SK-N-SH (cell line): ENCODE data around the gene SP4. TPM values are rescaled to one million over a fixed set of nuclear protein-coding genes. Genes with fewer than 3 reads are reported as not detected.

Experiments used
- CTCF ChIA-PET: fragments of 300-600, 350-600 bp; formaldehyde crosslinking; extraction: SDS; loops from one replicate; lab custom pipeline; 2021; lab: Yijun Ruan, JAX
- POLR2A ChIA-PET: fragments of 350-600 bp; sonication (Branson Sonifier 250); formaldehyde crosslinking; extraction: SDS; loops from one replicate; lab custom pipeline; 2020; ENCODE audit warnings: antibody characterized with exemption, inconsistent platforms; lab: Yijun Ruan, JAX
- DNase-seq: peaks from one replicate; pipeline ENCODE4 v3.0.0; 2012
- H2AFZ ChIP-seq: fragments of 200-600 bp; sonication (generic); 2 replicates; pipeline ENCODE4 v1.8.1; 2016; ENCODE audit warnings: antibody characterized with exemption, mild to moderate bottlenecking, low read depth
- H3F3A ChIP-seq: fragments of 200-600 bp; sonication (generic); replicated peaks from 2 replicates; pipeline ENCODE3; 2016; ENCODE audit warnings: antibody characterized with exemption, mild to moderate bottlenecking; ENCODE audit not compliant: insufficient read depth
- H3K27ac ChIP-seq, 2 experiments: fragments of 200-500 bp in 1 of 2; fragments of 200-600 bp in 1 of 2; sonication (Bioruptor generic) in 1 of 2; sonication (generic), shearing (Covaris generic) in 1 of 2; 2 replicates each; pipeline versions ENCODE4 v1.5.1 to v1.6.1; 2014 to 2016; ENCODE audit warnings: low read depth in 2 of 2, inconsistent platforms in 1 of 2, low read length in 1 of 2, mild to moderate bottlenecking in 1 of 2, mixed read lengths in 1 of 2
- H3K27me3 ChIP-seq: fragments of 200-600 bp; sonication (generic), shearing (Covaris generic); 2 replicates; pipeline ENCODE4 v1.6.1; 2016; ENCODE audit warnings: mixed run types; ENCODE audit not compliant: insufficient read depth
- H3K36me3 ChIP-seq, 2 experiments: fragments of 200-500 bp in 1 of 2; fragments of 200-600 bp in 1 of 2; sonication (Bioruptor generic) in 1 of 2; sonication (generic) in 1 of 2; replicated peaks in 1 of 2; 2 replicates each; pipeline versions ENCODE3 to v1.5.1; 2014 to 2016; ENCODE audit warnings: low read length in 1 of 2, mild to moderate bottlenecking in 1 of 2; ENCODE audit not compliant: insufficient read depth in 2 of 2, control insufficient read depth in 1 of 2
- H3K4me1 ChIP-seq, 2 experiments: fragments of 200-500 bp in 1 of 2; fragments of 200-600 bp in 1 of 2; sonication (Bioruptor generic) in 1 of 2; sonication (generic), shearing (Covaris generic) in 1 of 2; 2 replicates each; pipeline versions ENCODE4 v1.5.1 to v1.6.1; 2014 to 2016; ENCODE audit warnings: low read depth in 1 of 2, low read length in 1 of 2, mixed run types in 1 of 2; ENCODE audit not compliant: insufficient read depth in 2 of 2, control insufficient read depth in 1 of 2
- H3K4me2 ChIP-seq: fragments of 200-600 bp; sonication (generic), shearing (Covaris generic); 2 replicates; pipeline ENCODE4 v1.6.1; 2017; ENCODE audit warnings: mixed run types
- H3K4me3 ChIP-seq, 2 experiments: fragments of 200-500 bp in 1 of 2; fragments of 200-600 bp in 1 of 2; sonication (Bioruptor generic) in 1 of 2; sonication (generic), shearing (Covaris generic) in 1 of 2; 2 replicates each; pipeline versions ENCODE4 v1.5.1 to v1.8.1; 2014 to 2016; ENCODE audit warnings: low read depth in 2 of 2, inconsistent platforms in 1 of 2, low read length in 1 of 2, mild to moderate bottlenecking in 1 of 2, mixed read lengths in 1 of 2, moderate library complexity in 1 of 2
- H3K79me2 ChIP-seq: fragments of 200-600 bp; sonication (generic); 2 replicates; pipeline ENCODE4 v1.8.1; 2017; ENCODE audit warnings: mild to moderate bottlenecking; ENCODE audit not compliant: insufficient read depth
- H3K9ac ChIP-seq: fragments of 200-600 bp; sonication (generic); 2 replicates; pipeline ENCODE4 v1.6.1; 2017; ENCODE audit warnings: mixed run types
- H3K9me2 ChIP-seq: fragments of 200-600 bp; sonication (generic); 2 replicates; pipeline ENCODE4 v1.6.1; 2017; ENCODE audit warnings: mixed run types
- H3K9me3 ChIP-seq: fragments of 200-600 bp; sonication (generic); 2 replicates; pipeline ENCODE4 v1.6.1; 2017; ENCODE audit warnings: mixed run types, mild to moderate bottlenecking, moderate library complexity
- H4K20me1 ChIP-seq: fragments of 200-600 bp; sonication (generic); 2 replicates; pipeline ENCODE4 v1.6.1; 2017; ENCODE audit warnings: mild to moderate bottlenecking, mixed run types; ENCODE audit not compliant: insufficient read depth
- ELF1 ChIP-seq: IDR thresholded peaks from 2 replicates; pipeline ENCODE4 v1.4.0; 2012
- FOSL2 ChIP-seq: IDR thresholded peaks from 2 replicates; pipeline ENCODE4 v1.4.0; 2012; ENCODE audit warnings: low read depth, mild to moderate bottlenecking, moderate library complexity, borderline replicate concordance
- FOXJ3 ChIP-seq: sonication (generic); formaldehyde crosslinking; IDR thresholded peaks from 2 replicates; pipeline ENCODE4 v1.5.1; 2020; ENCODE audit warnings: mild to moderate bottlenecking, missing genetic modification reagents
- FOXM1 ChIP-seq: IDR thresholded peaks from 2 replicates; pipeline ENCODE4 v1.4.0; 2012; ENCODE audit warnings: low read depth, mild to moderate bottlenecking
- JUND ChIP-seq: IDR thresholded peaks from 2 replicates; pipeline ENCODE4 v1.4.0; 2012
- MEF2A ChIP-seq: IDR thresholded peaks from 2 replicates; pipeline ENCODE4 v1.4.0; 2012; ENCODE audit warnings: low read depth, borderline replicate concordance
- POLR2AphosphoS5 ChIP-seq: IDR thresholded peaks from 2 replicates; pipeline ENCODE4 v1.6.1; 2012; ENCODE audit warnings: low read depth, low read length
- RFX5 ChIP-seq: IDR thresholded peaks from 2 replicates; pipeline ENCODE4 v1.6.1; 2012; ENCODE audit warnings: mild to moderate bottlenecking, improper control_type of control experiment, low read length
- RXRA ChIP-seq: IDR thresholded peaks from 2 replicates; pipeline ENCODE4 v1.4.0; 2012; ENCODE audit warnings: low read depth, mild to moderate bottlenecking, borderline replicate concordance
- SIN3A ChIP-seq: IDR thresholded peaks from 2 replicates; pipeline ENCODE4 v1.6.1; 2012; ENCODE audit warnings: low read depth, mild to moderate bottlenecking, low read length, moderate library complexity, borderline replicate concordance
- SMC3 ChIP-seq: IDR thresholded peaks from 2 replicates; pipeline ENCODE4 v1.6.1; 2012; ENCODE audit warnings: low read depth, low read length, improper control_type of control experiment
- TAF1 ChIP-seq: IDR thresholded peaks from 2 replicates; pipeline ENCODE4 v1.6.1; 2012; ENCODE audit warnings: low read depth, mild to moderate bottlenecking, low read length, moderate library complexity, borderline replicate concordance
- WGBS: methylation state at CpG from one replicate; pipeline ENCODE4 v1.1.6; 2017; ENCODE audit warnings: low lambda C conversion rate; 5-methylcytosine and 5-hydroxymethylcytosine counted together
- polyA plus RNA-seq, 3 experiments: library from polyadenylated mRNA; depleted of rRNA; stranded (reverse); fragments of >200 nt; gene quantifications; 2 replicates each; pipeline ENCODE4 v1.2.3, GENCODE V29; 2012
- TF ChIP-seq, protein P1 (sequence below): IDR thresholded peaks from 2 replicates; pipeline ENCODE4; 2012
- TF ChIP-seq, protein P2 (sequence below): fragments of 150-350 bp; IDR thresholded peaks from 2 replicates; pipeline ENCODE4 v1.6.1; 2016; ENCODE audit warnings: mild to moderate bottlenecking, low read depth, low read length
- TF ChIP-seq, protein P3 (sequence below): IDR thresholded peaks from 2 replicates; pipeline ENCODE4 v1.4.0; 2012; ENCODE audit warnings: low read depth, borderline replicate concordance
- TF ChIP-seq, protein P4 (sequence below): fragments of 200-600 bp; sonication (generic); IDR thresholded peaks from 2 replicates; pipeline ENCODE4 v1.6.1; 2017; ENCODE audit warnings: antibody characterized with exemption, mild to moderate bottlenecking, moderate library complexity
- TF ChIP-seq, protein P5 (sequence below): IDR thresholded peaks from 2 replicates; pipeline ENCODE4 v1.4.0; 2012; ENCODE audit warnings: low read depth, borderline replicate concordance

The SP4 gene
- polyA plus RNA-seq, 1 of the 3 experiments (the other 2 are of a cell fraction) = 1.1 TPM

DNA sequence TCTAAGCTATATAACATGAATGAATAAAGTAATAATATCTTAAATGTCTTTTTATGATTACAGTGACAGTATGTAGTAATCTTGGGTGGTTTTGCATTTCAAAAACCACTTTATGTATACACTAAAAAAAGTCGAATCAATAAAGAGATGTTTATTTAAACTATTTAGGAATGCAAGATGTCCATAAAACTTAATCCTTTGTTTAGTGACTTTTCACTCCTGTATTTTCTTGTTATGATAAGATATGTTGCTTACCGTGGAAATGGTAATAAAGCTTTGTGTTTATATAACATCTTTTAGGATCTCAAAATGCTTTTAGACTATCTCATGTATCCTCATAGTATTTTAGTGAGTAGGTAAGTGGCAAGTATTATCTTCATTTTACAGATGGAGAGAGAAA, 48.5 kb downstream of the SP4 start:
- Histone ChIP-seq H3F3A (no peaks in the 10 kb centered on the region), H3K9ac (no peak overlapping the region), H2AFZ (no peak overlapping the region), H3K36me3 (peaks cover 3 to 7% of the 10 kb centered on the region in 2 experiments), H3K79me2 (no peaks in the 10 kb centered on the region), H3K4me2 (no peak overlapping the region), H3K27ac (no peak overlapping the region), H3K27me3 (no peaks in the 10 kb centered on the region), H3K4me3 (no peak overlapping the region), H4K20me1 (no peaks in the 10 kb centered on the region), H3K9me3 (no peaks in the 10 kb centered on the region), H3K9me2 (no peaks in the 10 kb centered on the region; the same call in 1 of the 2 replicates), H3K4me1 (no peaks in the 10 kb centered on the region)
- POLR2A ChIA-PET = no interaction called here
- DNase-seq = no peak
- CTCF ChIA-PET = no interaction called here
- 62% methylated on average over 2 of the region's 2 CpGs for WGBS
- TF ChIP-seq FOSL2 (no peak), TAF1 (no peak), FOXJ3 (CRISPR knock-in tag) (no peak), JUND (no peak), ELF1 (no peak), FOXM1 (no peak), RXRA (no peak), POLR2AphosphoS5 (no peak), SIN3A (no peak), RFX5 (no peak), MEF2A (no peak), SMC3 (no peak)
- TF ChIP-seq, protein P1, sequence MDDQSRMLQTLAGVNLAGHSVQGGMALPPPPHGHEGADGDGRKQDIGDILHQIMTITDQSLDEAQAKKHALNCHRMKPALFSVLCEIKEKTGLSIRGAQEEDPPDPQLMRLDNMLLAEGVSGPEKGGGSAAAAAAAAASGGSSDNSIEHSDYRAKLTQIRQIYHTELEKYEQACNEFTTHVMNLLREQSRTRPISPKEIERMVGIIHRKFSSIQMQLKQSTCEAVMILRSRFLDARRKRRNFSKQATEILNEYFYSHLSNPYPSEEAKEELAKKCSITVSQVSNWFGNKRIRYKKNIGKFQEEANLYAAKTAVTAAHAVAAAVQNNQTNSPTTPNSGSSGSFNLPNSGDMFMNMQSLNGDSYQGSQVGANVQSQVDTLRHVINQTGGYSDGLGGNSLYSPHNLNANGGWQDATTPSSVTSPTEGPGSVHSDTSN = no peak
- TF ChIP-seq, protein P2, sequence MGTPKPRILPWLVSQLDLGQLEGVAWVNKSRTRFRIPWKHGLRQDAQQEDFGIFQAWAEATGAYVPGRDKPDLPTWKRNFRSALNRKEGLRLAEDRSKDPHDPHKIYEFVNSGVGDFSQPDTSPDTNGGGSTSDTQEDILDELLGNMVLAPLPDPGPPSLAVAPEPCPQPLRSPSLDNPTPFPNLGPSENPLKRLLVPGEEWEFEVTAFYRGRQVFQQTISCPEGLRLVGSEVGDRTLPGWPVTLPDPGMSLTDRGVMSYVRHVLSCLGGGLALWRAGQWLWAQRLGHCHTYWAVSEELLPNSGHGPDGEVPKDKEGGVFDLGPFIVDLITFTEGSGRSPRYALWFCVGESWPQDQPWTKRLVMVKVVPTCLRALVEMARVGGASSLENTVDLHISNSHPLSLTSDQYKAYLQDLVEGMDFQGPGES = no peak
- TF ChIP-seq, protein P3, sequence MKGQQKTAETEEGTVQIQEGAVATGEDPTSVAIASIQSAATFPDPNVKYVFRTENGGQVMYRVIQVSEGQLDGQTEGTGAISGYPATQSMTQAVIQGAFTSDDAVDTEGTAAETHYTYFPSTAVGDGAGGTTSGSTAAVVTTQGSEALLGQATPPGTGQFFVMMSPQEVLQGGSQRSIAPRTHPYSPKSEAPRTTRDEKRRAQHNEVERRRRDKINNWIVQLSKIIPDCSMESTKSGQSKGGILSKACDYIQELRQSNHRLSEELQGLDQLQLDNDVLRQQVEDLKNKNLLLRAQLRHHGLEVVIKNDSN = no peak
- TF ChIP-seq, protein P4, sequence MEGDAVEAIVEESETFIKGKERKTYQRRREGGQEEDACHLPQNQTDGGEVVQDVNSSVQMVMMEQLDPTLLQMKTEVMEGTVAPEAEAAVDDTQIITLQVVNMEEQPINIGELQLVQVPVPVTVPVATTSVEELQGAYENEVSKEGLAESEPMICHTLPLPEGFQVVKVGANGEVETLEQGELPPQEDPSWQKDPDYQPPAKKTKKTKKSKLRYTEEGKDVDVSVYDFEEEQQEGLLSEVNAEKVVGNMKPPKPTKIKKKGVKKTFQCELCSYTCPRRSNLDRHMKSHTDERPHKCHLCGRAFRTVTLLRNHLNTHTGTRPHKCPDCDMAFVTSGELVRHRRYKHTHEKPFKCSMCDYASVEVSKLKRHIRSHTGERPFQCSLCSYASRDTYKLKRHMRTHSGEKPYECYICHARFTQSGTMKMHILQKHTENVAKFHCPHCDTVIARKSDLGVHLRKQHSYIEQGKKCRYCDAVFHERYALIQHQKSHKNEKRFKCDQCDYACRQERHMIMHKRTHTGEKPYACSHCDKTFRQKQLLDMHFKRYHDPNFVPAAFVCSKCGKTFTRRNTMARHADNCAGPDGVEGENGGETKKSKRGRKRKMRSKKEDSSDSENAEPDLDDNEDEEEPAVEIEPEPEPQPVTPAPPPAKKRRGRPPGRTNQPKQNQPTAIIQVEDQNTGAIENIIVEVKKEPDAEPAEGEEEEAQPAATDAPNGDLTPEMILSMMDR = no peak
- TF ChIP-seq, protein P5, sequence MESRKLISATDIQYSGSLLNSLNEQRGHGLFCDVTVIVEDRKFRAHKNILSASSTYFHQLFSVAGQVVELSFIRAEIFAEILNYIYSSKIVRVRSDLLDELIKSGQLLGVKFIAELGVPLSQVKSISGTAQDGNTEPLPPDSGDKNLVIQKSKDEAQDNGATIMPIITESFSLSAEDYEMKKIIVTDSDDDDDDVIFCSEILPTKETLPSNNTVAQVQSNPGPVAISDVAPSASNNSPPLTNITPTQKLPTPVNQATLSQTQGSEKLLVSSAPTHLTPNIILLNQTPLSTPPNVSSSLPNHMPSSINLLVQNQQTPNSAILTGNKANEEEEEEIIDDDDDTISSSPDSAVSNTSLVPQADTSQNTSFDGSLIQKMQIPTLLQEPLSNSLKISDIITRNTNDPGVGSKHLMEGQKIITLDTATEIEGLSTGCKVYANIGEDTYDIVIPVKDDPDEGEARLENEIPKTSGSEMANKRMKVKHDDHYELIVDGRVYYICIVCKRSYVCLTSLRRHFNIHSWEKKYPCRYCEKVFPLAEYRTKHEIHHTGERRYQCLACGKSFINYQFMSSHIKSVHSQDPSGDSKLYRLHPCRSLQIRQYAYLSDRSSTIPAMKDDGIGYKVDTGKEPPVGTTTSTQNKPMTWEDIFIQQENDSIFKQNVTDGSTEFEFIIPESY = no peak
